NCI-H524 treated with DMSO at 0.1 percent for 48 hours (cell line): ENCODE data around the gene SHC4.
"Not testable (repeated sequence)": the region's sequence is repeated elsewhere in the genome, so short reads cannot be mapped to it uniquely, and the experiment has no call there.

ENCODE experiments used
- DNase-seq: peaks from one replicate; lab custom pipeline; 2025; lab: John Stamatoyannopoulos, UW

The SHC4 gene, protein sequence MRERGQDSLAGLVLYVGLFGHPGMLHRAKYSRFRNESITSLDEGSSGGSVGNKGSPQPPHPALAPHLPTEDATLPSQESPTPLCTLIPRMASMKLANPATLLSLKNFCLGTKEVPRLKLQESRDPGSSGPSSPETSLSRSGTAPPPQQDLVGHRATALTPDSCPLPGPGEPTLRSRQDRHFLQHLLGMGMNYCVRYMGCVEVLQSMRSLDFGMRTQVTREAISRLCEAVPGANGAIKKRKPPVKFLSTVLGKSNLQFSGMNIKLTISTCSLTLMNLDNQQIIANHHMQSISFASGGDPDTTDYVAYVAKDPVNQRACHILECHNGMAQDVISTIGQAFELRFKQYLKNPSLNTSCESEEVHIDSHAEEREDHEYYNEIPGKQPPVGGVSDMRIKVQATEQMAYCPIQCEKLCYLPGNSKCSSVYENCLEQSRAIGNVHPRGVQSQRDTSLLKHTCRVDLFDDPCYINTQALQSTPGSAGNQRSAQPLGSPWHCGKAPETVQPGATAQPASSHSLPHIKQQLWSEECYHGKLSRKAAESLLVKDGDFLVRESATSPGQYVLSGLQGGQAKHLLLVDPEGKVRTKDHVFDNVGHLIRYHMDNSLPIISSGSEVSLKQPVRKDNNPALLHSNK

DNA sequence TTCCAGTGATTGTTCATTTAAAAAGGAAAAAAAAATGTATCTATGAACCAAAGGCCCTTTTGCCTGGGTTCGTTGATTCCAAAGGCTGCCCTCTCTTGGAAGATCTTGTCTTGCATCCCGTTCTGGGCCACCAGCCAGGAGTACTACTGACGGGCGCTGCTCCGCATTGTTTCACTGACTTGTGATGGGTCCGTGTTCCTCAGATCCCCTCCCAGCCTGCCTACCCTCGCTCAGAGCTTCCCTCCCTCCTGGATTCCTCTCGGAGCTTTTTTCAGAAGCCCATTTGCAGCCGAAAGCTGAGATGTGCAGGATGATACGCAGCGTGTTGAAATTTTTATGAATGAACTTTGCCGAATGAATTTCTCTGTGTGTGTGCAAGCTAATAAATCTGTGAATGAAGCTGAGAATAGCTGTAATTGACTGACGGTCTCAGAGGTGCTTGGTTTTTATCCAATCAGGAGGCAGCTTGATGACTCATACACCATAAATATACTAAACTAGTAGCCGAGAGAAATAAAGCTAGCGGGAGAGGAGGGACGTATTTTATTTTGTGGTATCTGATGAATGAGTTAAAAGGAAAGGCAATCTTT is at the start of gene SHC4:
Gene SHC4 (minus strand): TSS at position 396 of the 590 bp plus-strand sequence. CDS start 904 bp downstream, outside the sequence.
- peak; percentile 60 for DNase-seq

DNA sequence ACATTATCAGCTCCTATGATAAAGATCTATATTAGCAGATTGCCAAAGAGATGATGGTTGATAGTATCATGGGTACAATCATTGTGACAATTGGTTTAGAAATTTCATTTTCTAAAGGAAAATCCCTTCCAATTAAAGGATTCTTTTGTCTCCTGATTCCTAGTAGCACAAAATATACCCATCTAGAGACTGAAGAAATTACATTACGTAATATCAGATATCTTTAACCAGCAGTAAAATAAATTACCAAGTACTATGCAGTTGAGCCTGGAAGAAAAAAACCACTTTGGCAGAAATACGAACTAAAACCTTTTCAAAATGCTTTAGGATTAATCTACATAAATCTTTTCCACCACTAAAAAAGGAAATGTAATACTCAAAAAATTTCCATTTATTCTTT is 35.6 kb upstream of the SHC4 start:
- DNase-seq: no peak

DNA sequence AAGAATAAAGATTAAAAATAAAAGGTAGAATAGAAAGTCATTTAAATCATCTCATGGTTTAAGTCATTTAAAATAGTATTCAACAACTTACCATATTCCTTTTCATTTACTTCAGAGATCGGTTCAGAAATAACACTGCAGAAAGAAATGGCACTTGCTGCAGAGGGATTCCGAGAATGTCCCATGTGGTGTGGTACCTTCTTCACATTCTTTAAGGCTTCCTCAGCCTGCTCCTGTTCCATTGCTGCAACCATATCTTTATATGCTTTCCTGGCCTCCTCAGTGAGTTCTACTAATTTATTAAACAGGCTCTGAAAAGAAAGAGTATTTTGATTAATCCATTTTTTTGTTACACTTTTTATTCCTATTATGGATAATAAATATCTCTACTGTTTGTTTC is 32.6 kb upstream of the SHC4 start:
- DNase-seq: no peak

DNA sequence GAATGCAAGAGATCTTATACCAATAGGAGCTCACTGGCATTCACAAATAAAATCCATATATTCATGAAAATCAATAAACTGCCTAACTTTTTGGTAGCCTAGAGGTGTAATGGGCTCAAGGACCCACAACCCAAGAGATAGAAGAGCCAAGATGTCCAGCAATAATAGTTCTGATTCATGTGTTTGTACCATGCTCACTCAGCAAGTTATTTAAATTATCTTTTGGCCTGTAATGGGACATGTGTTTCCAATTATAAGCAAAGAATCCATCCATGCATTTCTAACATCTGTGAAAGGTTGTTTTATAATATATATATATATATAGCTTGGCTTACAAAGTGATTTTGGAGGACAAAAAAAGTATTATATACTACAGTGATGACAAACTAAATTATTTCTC is 29.7 kb upstream of the SHC4 start:
- DNase-seq: no peak

DNA sequence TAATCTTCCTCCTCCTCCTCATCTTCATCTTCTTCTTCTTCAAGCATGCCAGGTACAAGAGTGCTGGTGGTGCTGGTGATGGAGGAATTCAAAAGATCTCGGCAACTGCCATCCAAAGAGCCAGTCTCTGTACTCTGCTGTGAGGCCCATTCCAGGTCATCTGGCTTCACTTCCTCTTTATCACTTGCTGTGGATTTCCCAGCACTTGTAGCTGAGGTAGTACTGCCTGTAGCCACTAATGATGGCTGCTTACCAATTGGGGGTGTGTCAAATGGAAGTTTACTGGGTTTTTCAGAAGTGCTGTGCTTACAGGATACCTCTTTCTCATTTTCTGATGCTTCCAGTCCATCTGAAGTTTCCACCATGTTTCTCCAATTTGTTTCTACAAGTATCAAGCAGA is 28.8 kb upstream of the SHC4 start:
- DNase-seq: no peak

DNA sequence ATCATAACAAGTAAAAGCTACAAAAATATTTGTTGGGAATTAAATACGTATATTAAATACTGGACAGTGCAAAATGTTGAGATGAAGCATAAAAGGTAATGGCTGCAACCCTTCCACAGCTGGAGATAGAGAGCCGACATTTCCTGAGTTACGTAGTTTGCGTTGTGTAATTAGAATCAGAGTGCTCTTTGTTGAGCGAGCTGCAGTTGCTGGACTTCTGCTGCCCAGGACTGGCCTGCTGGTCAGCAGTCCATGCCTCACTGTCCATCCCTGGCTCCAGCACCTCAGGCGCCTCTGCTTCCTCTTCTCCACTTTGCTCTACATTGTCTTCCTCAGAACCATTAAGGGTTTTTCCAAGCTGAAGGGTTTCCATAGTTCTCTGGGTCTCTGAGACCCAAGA is 28.4 kb upstream of the SHC4 start:
- DNase-seq: no peak

DNA sequence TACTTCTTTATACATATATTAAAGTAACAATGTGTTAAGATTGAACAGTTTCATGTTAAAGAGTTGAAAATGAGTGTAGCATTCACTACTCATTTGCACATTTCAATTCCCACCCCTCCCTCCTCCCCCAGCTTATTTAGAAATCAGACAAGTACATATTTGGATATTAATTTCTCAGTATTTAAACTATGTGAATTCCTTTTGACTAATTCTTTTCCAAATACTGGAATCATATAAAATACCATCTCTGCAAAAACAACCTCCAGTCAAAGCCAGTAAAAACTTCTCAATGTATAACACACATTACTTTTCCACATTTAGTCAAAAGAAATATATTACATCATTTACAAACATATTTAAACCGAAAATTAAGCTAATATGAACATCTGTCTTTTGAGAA is 25.5 kb upstream of the SHC4 start:
- DNase-seq: no peak

DNA sequence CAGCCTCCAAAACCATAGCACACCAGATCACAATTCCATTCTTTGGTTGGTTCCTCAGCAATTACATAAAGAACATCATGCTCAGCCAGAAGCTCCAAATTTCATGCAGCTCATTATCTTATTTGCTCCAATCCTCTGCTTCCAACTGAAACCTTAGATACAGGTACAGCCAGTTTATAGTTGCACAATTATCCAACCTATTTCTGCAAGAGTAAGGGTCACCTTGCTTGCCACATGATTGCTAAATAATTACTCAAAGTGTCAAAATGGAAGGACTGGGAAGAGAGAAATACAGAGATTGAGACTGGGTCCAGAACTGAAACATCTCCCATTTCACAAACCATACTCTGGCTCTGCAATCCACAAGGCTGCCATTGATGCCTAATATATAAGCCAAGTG is 23.4 kb upstream of the SHC4 start:
- no peak for DNase-seq

DNA sequence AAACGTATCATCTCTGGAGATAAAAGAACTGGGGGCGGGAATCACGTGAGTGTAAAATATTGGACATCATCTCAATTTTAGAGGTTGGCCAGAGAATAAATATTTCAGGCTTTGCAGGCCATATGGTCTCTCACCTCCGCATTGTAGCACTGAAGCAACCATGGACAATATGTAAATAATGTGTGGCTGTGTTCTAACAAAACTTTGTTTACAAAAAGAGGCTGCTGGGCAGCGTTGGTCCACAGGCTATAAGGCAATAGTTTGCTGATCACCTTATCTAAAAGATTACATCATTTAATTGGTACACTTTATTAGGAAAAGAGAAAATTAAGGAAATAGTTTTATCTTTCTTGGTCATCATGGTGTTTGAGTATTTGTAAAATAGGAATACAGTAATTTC is 22.5 kb upstream of the SHC4 start:
- no peak for DNase-seq

DNA sequence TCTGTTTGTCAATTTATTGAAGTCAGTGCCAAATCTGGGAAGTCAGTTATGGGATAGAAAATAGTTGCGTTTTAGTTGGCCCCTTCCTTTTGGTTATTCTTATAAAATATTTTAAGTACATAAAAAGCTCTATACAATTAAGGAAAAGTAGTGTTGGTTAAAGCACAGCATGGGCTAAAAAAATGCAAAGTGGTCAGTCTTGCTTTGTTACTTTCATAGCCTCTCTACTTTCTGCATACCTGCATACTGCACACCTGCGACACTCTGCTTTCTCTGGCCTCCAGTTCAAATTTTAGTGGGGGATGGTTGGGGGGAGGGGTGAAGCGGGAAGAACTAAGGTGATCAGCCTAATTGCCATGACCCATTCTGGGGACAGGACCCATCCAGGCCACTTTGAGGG is 21.8 kb upstream of the SHC4 start:
- no peak for DNase-seq

DNA sequence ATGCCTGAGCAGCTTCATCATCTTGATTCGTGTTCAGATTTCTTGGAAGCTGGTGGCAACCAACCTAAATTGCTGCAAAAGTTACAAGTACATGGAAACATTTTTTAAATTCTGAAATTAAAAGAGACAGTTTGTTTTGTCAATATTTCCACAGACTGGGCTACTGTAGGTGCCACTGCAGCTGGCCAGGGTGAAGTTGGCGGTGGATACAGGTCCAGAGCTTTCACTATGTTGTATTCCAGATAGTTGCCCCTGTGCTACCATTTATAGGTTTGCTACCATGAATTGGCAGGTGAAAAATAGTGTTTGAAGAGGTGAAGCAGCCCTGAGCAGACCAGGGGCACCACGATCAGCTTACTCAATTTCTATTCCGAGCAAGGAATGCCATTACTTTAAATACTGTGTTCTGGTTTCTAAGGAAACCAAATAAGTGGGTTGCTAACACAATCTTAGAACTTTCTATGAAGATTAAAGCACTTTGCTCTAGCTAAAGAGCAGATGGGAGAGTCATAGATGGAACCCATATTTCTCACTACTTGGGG is 21.2 kb upstream of the SHC4 start:
- no peak for DNase-seq

DNA sequence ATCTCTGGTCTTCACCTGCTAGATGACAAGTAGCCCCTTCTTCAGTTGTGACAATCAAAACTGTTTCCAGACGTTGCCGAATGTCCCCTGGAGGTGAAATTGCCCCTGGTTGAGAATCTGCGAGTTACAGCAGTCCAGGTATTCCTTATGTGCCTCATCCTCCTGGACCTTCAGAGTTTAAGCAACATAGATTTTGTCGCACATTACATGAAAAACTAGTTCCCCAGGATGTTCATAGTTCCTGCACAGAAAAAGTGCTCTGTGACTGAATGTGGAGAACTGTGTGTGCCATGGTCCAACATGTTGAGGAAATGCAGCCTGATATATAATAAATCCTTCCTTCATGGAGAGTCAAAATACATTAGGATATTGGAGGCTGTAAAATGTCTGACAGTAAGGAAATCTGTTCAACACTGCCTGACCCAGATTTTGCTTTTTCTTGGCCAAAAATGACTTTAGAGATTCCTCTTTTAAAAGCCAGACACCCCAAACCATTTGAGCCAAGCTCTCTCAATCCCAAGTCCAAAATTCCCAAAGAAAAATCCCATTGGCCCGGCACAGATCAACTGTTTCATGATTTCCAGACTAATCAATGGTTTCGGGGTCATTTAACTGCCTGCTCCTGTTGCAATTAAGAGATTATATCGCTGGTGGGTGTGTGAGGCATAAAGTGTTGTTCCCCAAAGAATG is 20.4 kb upstream of the SHC4 start:
- DNase-seq: no peak

DNA sequence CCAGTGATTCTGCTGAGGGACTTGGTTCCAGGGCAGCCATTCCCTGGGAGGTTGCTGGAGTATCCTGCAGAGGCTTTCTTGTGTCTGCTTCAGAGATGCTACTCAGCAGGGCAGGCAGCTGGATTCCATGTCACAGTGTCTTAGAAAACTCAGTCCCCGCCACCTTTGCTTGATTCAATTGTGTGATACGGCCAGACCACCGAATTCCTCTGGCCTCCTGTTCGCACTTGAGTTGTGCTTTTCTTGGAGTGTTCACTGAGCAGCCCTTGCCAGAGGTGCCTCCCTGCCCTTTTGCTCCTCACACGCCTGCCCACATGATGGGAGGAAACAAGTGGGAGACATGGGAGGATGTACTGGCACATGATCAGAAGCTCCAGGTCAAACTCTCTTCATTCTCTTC is 19.6 kb upstream of the SHC4 start:
- DNase-seq: no peak

DNA sequence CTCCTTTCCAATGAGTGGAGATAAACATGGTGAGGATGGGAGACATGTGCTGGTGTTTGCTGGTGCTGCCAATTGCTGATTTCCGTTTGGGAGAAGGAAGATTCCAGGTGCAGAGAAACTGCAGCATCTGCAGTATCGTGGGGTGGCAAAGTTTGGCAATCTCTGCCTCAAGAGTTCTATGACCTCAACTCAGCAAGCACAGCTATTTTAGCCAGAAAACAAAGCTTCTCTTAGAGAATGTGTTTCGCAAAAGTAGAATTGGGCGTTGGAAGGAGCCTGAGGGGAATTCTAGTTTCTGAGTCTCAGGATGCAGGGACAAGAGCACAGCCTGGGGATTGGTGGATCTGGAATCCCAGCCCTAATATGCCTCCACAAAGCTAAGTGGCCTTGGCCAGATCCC is 18.2 kb upstream of the SHC4 start:
- DNase-seq: no peak

DNA sequence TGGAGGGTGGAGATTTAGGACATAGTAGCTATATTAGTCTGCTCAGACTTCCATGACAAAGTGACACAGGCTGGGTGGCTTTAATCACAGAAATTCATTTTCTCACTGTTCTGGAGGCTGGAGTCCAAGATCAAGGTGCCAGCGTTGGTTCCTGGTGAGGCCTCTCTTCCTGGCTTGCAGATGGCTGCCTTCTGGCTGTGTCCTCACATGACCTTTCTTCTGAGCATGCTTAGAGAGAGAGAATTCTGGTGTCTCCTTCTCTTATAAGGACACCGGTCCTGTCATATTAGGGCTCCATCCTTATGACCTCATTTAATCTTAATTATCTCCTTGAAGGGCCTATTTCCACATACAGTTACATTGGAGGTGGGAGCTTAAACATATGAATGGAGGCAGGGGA is 14.9 kb upstream of the SHC4 start:
- DNase-seq: no peak

DNA sequence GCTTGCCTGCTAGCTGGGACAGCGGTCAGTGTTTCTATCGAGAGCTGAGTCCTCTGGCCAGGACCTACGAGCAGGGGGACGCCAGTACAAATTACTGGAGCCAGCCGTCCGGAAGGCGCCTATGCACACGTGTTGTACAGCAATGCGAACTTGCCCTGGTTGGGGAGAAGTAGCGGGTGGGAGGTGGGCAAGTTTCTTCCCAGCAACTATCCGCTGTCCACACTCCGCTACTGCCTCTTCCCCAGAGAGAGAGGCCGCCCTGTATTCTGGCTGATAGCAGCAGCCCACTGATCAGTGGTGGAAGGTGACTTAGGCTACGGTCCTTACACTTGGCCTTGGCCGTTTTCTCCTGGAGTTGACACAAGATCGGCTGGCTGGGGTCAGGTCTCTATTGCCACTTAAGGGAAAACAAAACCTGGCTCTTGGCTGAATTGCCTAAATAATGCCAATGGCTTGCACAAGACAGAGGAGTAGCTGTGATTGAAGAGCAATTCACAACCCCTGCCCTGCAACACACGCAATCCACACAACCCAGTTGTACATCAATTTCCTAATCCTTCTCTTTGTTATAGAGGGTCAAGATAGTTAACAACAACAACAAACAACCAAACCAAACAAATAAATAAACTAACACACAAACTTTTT is 12.8 kb upstream of the SHC4 start:
- no peak for DNase-seq

DNA sequence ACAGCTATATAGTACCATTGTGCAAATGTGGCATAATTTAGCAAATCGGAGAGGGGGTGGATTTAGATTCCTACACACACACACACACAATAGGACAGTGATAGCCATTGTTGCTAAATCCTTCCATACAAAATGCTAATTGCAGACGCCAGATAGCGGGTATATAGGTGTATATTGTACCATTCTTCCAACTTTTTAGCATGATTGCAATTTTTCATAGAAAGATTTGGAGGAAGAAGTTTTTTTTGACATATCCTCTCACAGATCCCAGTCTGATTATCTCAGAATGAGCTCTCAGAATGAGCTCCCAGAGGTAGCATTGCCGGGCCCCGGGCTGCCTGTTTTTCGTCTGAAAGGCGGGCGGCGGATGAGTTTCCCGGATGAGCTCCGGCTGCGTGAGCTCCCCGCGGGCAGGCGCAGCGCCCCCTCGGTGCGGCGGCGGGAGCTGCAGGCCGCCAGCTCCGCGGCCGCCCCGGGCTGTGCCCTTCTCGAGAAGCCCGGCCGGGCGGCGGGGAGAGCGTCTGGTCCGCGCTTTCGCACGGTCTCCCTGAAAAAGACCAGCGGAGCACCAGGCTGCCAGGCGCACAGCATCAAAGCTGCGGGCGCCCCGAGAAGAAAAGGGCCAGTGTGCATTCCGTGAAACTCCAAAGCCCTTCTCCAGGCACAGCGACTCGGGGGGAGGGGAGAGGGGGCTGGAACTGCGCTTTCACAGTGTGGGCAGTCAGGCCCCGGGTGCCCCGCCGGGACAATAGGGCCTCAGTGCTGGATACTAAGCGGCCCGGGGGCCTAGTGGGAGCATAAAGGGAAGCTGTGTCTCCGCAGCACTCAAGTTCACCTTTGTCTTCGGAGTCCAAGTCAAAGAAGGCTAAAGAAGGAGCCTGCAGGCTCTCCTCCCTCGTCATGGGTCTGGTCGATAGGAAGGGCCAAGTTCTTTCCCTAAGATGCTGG is 12.0 kb upstream of the SHC4 start:
- DNase-seq: peak; percentile 30

DNA sequence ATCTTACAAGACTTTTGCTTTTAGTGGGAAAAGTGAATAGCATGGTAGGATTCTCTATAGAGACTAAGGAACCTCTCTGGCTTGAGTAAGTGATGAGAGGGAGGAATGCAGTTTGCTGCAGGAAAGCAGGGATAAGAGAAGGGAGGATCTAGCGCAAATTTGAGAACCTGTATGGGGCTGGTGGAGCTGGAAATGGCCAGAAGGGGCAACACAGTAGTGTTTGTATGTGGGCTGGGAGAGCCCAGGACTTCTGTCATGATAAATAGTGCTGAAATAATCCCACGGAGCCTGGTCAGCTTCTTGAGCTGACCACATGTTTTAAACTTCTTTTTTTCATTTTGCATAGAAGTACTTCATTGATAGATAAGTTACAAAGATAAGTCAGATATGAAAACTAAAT is 11.2 kb upstream of the SHC4 start:
- no peak for DNase-seq

DNA sequence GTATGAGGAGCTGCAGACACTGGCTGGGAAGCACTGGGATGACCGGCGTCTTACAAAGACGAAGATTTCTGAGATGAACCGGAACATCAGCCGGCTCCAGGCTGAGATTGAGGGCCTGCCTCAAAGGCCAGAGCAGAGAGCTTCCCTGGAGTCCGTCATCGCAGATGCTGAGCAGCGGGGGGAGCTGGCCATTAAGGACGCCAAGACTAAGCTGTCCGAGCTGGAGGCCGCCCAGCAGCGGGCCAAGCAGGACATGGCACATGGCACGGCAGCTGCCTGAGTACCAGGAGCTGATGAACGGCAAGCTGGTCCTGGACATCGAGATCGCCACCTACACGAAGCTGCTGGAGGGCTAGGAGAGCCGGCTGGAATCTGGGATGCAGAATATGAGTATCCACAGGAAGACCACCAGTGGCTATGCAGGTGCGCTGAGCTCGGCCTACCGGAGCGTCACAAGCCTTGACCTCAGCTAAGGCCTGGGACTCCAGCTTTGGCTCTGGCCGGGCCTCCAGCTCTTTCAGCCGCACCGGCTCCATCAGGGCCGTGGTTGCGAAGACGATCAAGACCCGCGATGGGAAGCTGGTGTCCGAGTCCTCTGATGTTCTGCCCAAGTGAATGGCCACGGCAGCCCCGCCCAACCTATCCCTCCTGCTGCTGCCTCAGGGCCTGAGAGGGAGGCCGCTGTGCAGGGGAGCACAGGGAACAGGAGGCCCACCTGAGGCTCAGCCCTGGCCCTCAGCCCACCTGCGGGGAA is 9.2 kb upstream of the SHC4 start:
- DNase-seq: no peak

DNA sequence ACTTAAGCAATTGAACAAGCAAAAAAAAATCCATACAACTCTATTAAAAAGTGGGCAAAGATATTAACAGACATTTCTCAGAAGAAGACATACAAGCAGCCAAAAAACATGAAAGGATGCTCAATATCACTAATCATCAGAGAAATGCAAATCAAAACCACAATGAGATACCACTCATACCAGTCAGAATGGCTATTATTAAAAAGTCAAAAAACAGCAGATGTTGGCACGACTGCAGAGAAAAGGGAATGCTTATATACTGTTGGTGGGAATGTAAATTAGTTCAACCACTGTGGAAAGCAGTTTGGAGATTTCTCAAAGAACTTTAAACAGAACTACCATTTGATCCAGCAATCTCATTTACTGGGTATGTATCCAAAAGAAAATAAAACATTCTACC is 7.2 kb upstream of the SHC4 start:
- not testable (repeated sequence) for DNase-seq
